Measurements from ENCODE around the gene MRPL38. TPM values are rescaled to one million over a fixed set of nuclear protein-coding genes. Genes with fewer than 3 reads are reported as not detected.

MRPL38 gene
- total and polyA plus RNA-seq, 2 donors (not counting 1 experiment from before 2014, with no cell fraction given) = 126 to 127 TPM

Other genes starting within 250 kb of the MRPL38 start
- gene RECQL5, start 237.7 kb downstream of the MRPL38 start, total RNA-seq = 56.6 and 58.5 TPM in 2 replicates
- gene RECQL5, start 237.7 kb downstream of the MRPL38 start, polyA plus RNA-seq = 40.3 and 70.5 TPM in 2 replicates
- gene SAP30BP, start 237.5 kb downstream of the MRPL38 start, total RNA-seq = 148 and 174 TPM in 2 replicates
- gene SAP30BP, start 237.5 kb downstream of the MRPL38 start, polyA plus RNA-seq = 143 and 189 TPM in 2 replicates
- 0.81 and 1.1 TPM in 2 replicates for gene ITGB4, start 183.4 kb downstream of the MRPL38 start, total RNA-seq
- gene ITGB4, start 183.4 kb downstream of the MRPL38 start, polyA plus RNA-seq = 0.12 and 0.27 TPM in 2 replicates
- 29.8 and 33.9 TPM in 2 replicates for gene GALK1, start 139.7 kb downstream of the MRPL38 start, total RNA-seq
- gene GALK1, start 139.7 kb downstream of the MRPL38 start, polyA plus RNA-seq = 25.7 and 37.4 TPM in 2 replicates
- gene UNK, start 120.1 kb downstream of the MRPL38 start, total RNA-seq = 70.3 and 82.3 TPM in 2 replicates
- 35.5 and 41.4 TPM in 2 replicates for gene UNK, start 120.1 kb downstream of the MRPL38 start, polyA plus RNA-seq
- 107 and 114 TPM in 2 replicates for gene UNC13D, start 60.5 kb downstream of the MRPL38 start, total RNA-seq
- 78.2 and 101 TPM in 2 replicates for gene UNC13D, start 60.5 kb downstream of the MRPL38 start, polyA plus RNA-seq
- 132 and 140 TPM in 2 replicates for gene WBP2, start 49.5 kb downstream of the MRPL38 start, total RNA-seq
- gene WBP2, start 49.5 kb downstream of the MRPL38 start, polyA plus RNA-seq = 82.0 and 88.6 TPM in 2 replicates
- 5.3 and 6.4 TPM in 2 replicates for gene TRIM47, start 26.3 kb downstream of the MRPL38 start, total RNA-seq
- 2.3 and 8.3 TPM in 2 replicates for gene TRIM47, start 26.3 kb downstream of the MRPL38 start, polyA plus RNA-seq
- gene TRIM65, start 7.9 kb downstream of the MRPL38 start, total RNA-seq = 39.2 and 40.7 TPM in 2 replicates
- gene TRIM65, start 7.9 kb downstream of the MRPL38 start, polyA plus RNA-seq = 16.8 and 18.0 TPM in 2 replicates
- gene FBF1, start 36.2 kb upstream of the MRPL38 start, total RNA-seq = 27.0 and 31.5 TPM in 2 replicates
- 18.3 and 21.6 TPM in 2 replicates for gene FBF1, start 36.2 kb upstream of the MRPL38 start, polyA plus RNA-seq
- gene ACOX1, start 74.3 kb upstream of the MRPL38 start, total RNA-seq = 31.2 and 38.8 TPM in 2 replicates
- gene ACOX1, start 74.3 kb upstream of the MRPL38 start, polyA plus RNA-seq = 6.6 and 7.3 TPM in 2 replicates
- gene TEN1, start 74.4 kb upstream of the MRPL38 start, total RNA-seq = 19.8 and 25.5 TPM in 2 replicates
- 25.2 and 34.5 TPM in 2 replicates for gene TEN1, start 74.4 kb upstream of the MRPL38 start, polyA plus RNA-seq
- gene CDK3, start 96.0 kb upstream of the MRPL38 start, total RNA-seq = 13.2 and 15.0 TPM in 2 replicates
- 20.5 and 21.4 TPM in 2 replicates for gene CDK3, start 96.0 kb upstream of the MRPL38 start, polyA plus RNA-seq
- gene EVPL, start 122.4 kb upstream of the MRPL38 start, total RNA-seq = not detected in 2 replicates
- gene EVPL, start 122.4 kb upstream of the MRPL38 start, polyA plus RNA-seq = not detected in 2 replicates
- gene SRP68, start 167.6 kb upstream of the MRPL38 start, total RNA-seq = 75.4 and 82.3 TPM in 2 replicates
- 29.6 and 36.3 TPM in 2 replicates for gene SRP68, start 167.6 kb upstream of the MRPL38 start, polyA plus RNA-seq
- 0.42 TPM in 1 of 2 replicates, not detected in the other for gene GALR2, start 169.9 kb upstream of the MRPL38 start, total RNA-seq
- gene GALR2, start 169.9 kb upstream of the MRPL38 start, polyA plus RNA-seq = 1.2 and 2.0 TPM in 2 replicates
- gene ZACN, start 174.3 kb upstream of the MRPL38 start, total RNA-seq = 0.37 and 0.53 TPM in 2 replicates
- 0.35 and 0.45 TPM in 2 replicates for gene ZACN, start 174.3 kb upstream of the MRPL38 start, polyA plus RNA-seq
- gene EXOC7, start 198.9 kb upstream of the MRPL38 start, total RNA-seq = 191 and 194 TPM in 2 replicates
- gene EXOC7, start 198.9 kb upstream of the MRPL38 start, polyA plus RNA-seq = 96.1 and 105 TPM in 2 replicates
- 0.12 and 0.20 TPM in 2 replicates for gene FOXJ1, start 236.4 kb upstream of the MRPL38 start, total RNA-seq
- 0.53 and 1.0 TPM in 2 replicates for gene FOXJ1, start 236.4 kb upstream of the MRPL38 start, polyA plus RNA-seq